Measurements from ENCODE around the gene HDAC4.

Gene HDAC4

GRCh38 chr2:239160226-239161143 is 240.3 kb downstream of the HDAC4 start:
- DNase-seq, result no peak

- no peak for DNase-seq
These were observed 241.3 kb downstream of the HDAC4 start for GRCh38 chr2:239159476-239159911.

- DNase-seq, result no peak
These were observed 242.0 kb downstream of the HDAC4 start for GRCh38 chr2:239158641-239159475.

GRCh38 chr2:239157771-239158170 is 243.0 kb downstream of the HDAC4 start:
- no peak for DNase-seq

- DNase-seq, result no peak
These were observed 243.6 kb downstream of the HDAC4 start for GRCh38 chr2:239157269-239157668.

GRCh38 chr2:239156516-239157265 is 244.1 kb downstream of the HDAC4 start:
- no peak for DNase-seq

- DNase-seq, result no peak
These were observed 244.9 kb downstream of the HDAC4 start for GRCh38 chr2:239155806-239156480.

GRCh38 chr2:239154971-239155805 is 245.6 kb downstream of the HDAC4 start:
- no peak for DNase-seq

GRCh38 chr2:239153806-239154591 is 246.8 kb downstream of the HDAC4 start:
- no peak for DNase-seq

- DNase-seq, result no peak
These were observed 247.9 kb downstream of the HDAC4 start for GRCh38 chr2:239152916-239153305.

- no peak for DNase-seq
These were observed 248.4 kb downstream of the HDAC4 start for GRCh38 chr2:239152239-239152915.

GRCh38 chr2:239151201-239152131 is 249.4 kb downstream of the HDAC4 start:
- DNase-seq, result no peak

- DNase-seq, result no peak
These were observed 250.5 kb downstream of the HDAC4 start for GRCh38 chr2:239150125-239151011.

- no peak for DNase-seq
These were observed 251.3 kb downstream of the HDAC4 start for GRCh38 chr2:239149501-239149900.

GRCh38 chr2:239148495-239149200 is 252.2 kb downstream of the HDAC4 start:
- DNase-seq, result no peak

- DNase-seq, result no peak
These were observed 253.4 kb downstream of the HDAC4 start for GRCh38 chr2:239147376-239147775.

GRCh38 chr2:239146741-239147181 is 254.1 kb downstream of the HDAC4 start:
- no peak for DNase-seq
